GM10248 (cell line): Measurements from ENCODE around the gene IL17RD.

ENCODE experiments used
- CTCF ChIA-PET: fragments of 300-600 bp; sonication (Branson Sonifier 250); formaldehyde crosslinking; extraction: SDS; loops from one replicate; lab custom pipeline; 2021; ENCODE audit warnings: antibody characterized with exemption; lab: Yijun Ruan, JAX
- POLR2A ChIA-PET: fragments of 350-650 bp; sonication (Branson Sonifier 250); formaldehyde crosslinking; extraction: SDS; loops from one replicate; lab custom pipeline; 2020; ENCODE audit warnings: antibody characterized with exemption; lab: Yijun Ruan, JAX
- DNase-seq: peaks from one replicate; pipeline ENCODE4 v3.0.0; 2012; ENCODE audit errors: extremely low spot score
- TF ChIP-seq, protein P1 (sequence below): IDR thresholded peaks from 2 replicates; pipeline ENCODE4 v1.5.1; 2012; ENCODE audit warnings: mild to moderate bottlenecking, low read depth; ENCODE audit errors: extremely low read depth, missing control alignments, control extremely low read depth

Gene IL17RD

GRCh38 chr3:57179580-57180410 lies 14.6 kb upstream of the IL17RD start:
- POLR2A ChIA-PET: no interaction called here
- TF ChIP-seq, protein P1, sequence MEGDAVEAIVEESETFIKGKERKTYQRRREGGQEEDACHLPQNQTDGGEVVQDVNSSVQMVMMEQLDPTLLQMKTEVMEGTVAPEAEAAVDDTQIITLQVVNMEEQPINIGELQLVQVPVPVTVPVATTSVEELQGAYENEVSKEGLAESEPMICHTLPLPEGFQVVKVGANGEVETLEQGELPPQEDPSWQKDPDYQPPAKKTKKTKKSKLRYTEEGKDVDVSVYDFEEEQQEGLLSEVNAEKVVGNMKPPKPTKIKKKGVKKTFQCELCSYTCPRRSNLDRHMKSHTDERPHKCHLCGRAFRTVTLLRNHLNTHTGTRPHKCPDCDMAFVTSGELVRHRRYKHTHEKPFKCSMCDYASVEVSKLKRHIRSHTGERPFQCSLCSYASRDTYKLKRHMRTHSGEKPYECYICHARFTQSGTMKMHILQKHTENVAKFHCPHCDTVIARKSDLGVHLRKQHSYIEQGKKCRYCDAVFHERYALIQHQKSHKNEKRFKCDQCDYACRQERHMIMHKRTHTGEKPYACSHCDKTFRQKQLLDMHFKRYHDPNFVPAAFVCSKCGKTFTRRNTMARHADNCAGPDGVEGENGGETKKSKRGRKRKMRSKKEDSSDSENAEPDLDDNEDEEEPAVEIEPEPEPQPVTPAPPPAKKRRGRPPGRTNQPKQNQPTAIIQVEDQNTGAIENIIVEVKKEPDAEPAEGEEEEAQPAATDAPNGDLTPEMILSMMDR: peak; percentile 66
- CTCF ChIA-PET: interaction anchor here (0.8 to 2.9 kb wide), 14 partner anchors 10 to 674 kb away, joined by 3 to 30 read pairs (median 4); no protein-coding TSS in a partner anchor
- peak; percentile 30 for DNase-seq

- TF ChIP-seq, protein P1: no peak
- ChIA-PET POLR2A (no interaction called here), CTCF (no interaction called here)
- no peak for DNase-seq
Measured at GRCh38 chr3:57176045-57176444, 10.9 kb upstream of the IL17RD start.

GRCh38 chr3:57173687-57174086 lies 8.5 kb upstream of the IL17RD start:
- TF ChIP-seq, protein P1: no peak

GRCh38 chr3:57170946-57171345 lies 5.8 kb upstream of the IL17RD start:
- TF ChIP-seq, protein P1: no peak
- DNase-seq: no peak
- POLR2A ChIA-PET: no interaction called here
- CTCF ChIA-PET: interaction anchor here (0.7 to 4.2 kb wide), 20 partner anchors 8 to 995 kb away, joined by 3 to 30 read pairs (median 4); no protein-coding TSS in a partner anchor

More at GRCh38 chr3:57173687-57174086, 8.5 kb upstream of the IL17RD start:
- POLR2A ChIA-PET: no interaction called here
- DNase-seq: no peak
- CTCF ChIA-PET: interaction anchor here (3.0 kb wide), 1 partner anchor 15 kb away, joined by 10 read pairs; no protein-coding TSS in a partner anchor

DNA sequence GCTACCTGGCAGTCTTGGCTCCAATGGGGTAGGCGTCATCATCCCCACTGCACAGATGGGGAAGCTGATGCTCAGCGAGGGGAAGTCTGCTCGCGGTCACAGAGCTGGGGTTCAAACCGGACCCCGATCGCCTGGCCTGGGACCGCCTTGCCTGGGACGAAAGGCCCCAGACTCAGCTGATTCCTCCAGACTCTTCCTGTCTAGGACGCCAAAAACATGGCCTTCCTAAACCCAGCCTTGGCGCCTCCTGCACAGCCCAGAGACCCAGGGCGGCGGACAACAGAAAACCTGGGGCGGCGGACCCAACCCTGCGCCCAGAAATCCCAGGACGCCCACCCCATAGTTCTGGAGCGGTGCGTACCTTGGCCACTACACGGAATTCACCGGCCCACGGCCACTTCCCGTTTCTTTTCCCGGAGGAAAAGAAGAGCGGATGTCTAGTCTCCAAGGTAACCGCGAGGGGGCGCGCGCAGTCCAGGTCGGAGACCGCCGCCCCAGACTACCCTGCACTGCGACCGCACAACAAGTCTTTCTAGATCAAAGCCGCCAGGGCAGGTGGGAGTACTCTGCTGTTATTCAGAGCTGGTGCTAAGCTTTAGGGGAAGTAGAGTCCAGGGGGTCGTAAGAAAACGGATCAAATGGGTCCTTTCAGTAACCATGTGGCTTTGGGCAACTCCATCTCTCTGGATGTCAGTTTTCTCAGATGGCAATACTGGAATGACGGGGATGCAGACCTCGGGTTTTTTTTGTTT lies 4.9 kb upstream of the IL17RD start:
- TF ChIP-seq, protein P1: peak; percentile 88
- DNase-seq: peak; percentile 74
- POLR2A ChIA-PET: no interaction called here
- CTCF ChIA-PET: interaction anchor here (0.6 to 4.2 kb wide), 34 partner anchors 8 to 1137 kb away, joined by 3 to 30 read pairs (median 4); partner anchors contain the start of genes APPL1, HTD2 and RPP14

GRCh38 chr3:57169108-57169507 lies 4.0 kb upstream of the IL17RD start:
- no peak for DNase-seq
- TF ChIP-seq, protein P1: no peak
- CTCF ChIA-PET: interaction anchor here (0.6 to 4.2 kb wide), 21 partner anchors 9 to 1137 kb away, joined by 3 to 30 read pairs (median 6); partner anchors contain the start of genes APPL1, HTD2 and RPP14
- POLR2A ChIA-PET: no interaction called here
